K562 (cell line): ENCODE measurements around the gene ODAD4. TPM values are rescaled to one million over a fixed set of nuclear protein-coding genes. Genes with fewer than 3 reads are reported as not detected.

Source experiments
- ARID1B ChIP-seq: fragments of 450-650 bp; IDR thresholded peaks from 2 replicates; pipeline ENCODE4 v1.6.1; 2016; ENCODE audit warnings: antibody characterized with exemption, mild to moderate bottlenecking, inconsistent platforms
- CAMTA2 ChIP-seq: fragments of 250-450 bp; sonication (Bioruptor Pico); conservative IDR thresholded peaks from 2 replicates; pipeline ENCODE4 v1.5.1; 2022
- CC2D1A ChIP-seq: fragments of 450-650 bp; IDR thresholded peaks from 2 replicates; pipeline ENCODE4 v1.6.1; 2017; ENCODE audit warnings: mild to moderate bottlenecking
- CREB3 ChIP-seq: fragments of 450-650 bp; conservative IDR thresholded peaks from 2 replicates; pipeline ENCODE4 v1.6.1; 2016; ENCODE audit warnings: missing genetic modification characterization, low read depth, mild to moderate bottlenecking, missing compliant biosample characterization, moderate library complexity
- CREBBP ChIP-seq: IDR thresholded peaks from one replicate; pipeline ENCODE4 v1.6.1; 2012; ENCODE audit warnings: low read depth, mild to moderate bottlenecking, control low read depth, inconsistent platforms, low read length
- FOXA1 ChIP-seq: fragments of 450-650 bp; IDR thresholded peaks from 2 replicates; pipeline ENCODE4 v1.6.1; 2016; ENCODE audit warnings: mild to moderate bottlenecking, borderline replicate concordance
- FOXP4 ChIP-seq: sonication (generic); formaldehyde crosslinking; IDR thresholded peaks from 2 replicates; pipeline ENCODE4 v1.8.0; 2022; ENCODE audit warnings: mild to moderate bottlenecking, missing genetic modification reagents, borderline replicate concordance
- HDAC6 ChIP-seq: IDR thresholded peaks from 2 replicates; pipeline ENCODE4 v1.6.1; 2012; ENCODE audit warnings: low read depth, mild to moderate bottlenecking, control low read depth, inconsistent platforms, low read length, moderate library complexity
- HMGN3 ChIP-seq: IDR thresholded peaks from 2 replicates; pipeline ENCODE4 v1.6.1; 2011; ENCODE audit warnings: borderline replicate concordance, low read depth, mild to moderate bottlenecking, mixed read lengths, low read length; ENCODE audit not compliant: insufficient read length; ENCODE audit errors: extremely low read depth
- KLF6 ChIP-seq: fragments of 250-450 bp; sonication (Bioruptor Pico); IDR thresholded peaks from 2 replicates; pipeline ENCODE4 v1.4.0; 2020; ENCODE audit warnings: mild to moderate bottlenecking, moderate library complexity, borderline replicate concordance
- MAX ChIP-seq: sonication (generic); formaldehyde crosslinking; IDR thresholded peaks from 2 replicates; pipeline ENCODE4 v1.9.0; 2022; ENCODE audit warnings: mild to moderate bottlenecking, missing genetic modification reagents
- MNT ChIP-seq, 2 experiments: fragments of 450-650 bp; conservative IDR thresholded peaks; 2 replicates each; pipeline ENCODE4 v1.6.1; 2017; ENCODE audit warnings: mild to moderate bottlenecking in 2 of 2, moderate library complexity in 2 of 2
- NRF1 ChIP-seq, 2 experiments: fragments of 450-650 bp; IDR thresholded peaks in 1 of 2; conservative IDR thresholded peaks in 1 of 2; 2 replicates each; pipeline ENCODE4 v1.6.1; 2014; ENCODE audit warnings: mild to moderate bottlenecking in 2 of 2
- POU5F1 ChIP-seq: fragments of 150-350 bp; IDR thresholded peaks from 2 replicates; pipeline ENCODE4 v1.6.1; 2014; ENCODE audit warnings: borderline replicate concordance, low read length, low read depth, mild to moderate bottlenecking; ENCODE audit not compliant: partially characterized antibody
- RAD21 ChIP-seq, 2 experiments: fragments of 250-450 bp in 1 of 2; fragments of 450-650 bp in 1 of 2; sonication (Bioruptor Pico) in 1 of 2; formaldehyde crosslinking in 1 of 2; IDR thresholded peaks in 1 of 2; conservative IDR thresholded peaks in 1 of 2; 2 replicates each; pipeline versions ENCODE4 v1.4.0 to v1.8.0; 2020 to 2022; ENCODE audit warnings: mild to moderate bottlenecking in 2 of 2, moderate library complexity in 1 of 2
- RB1 ChIP-seq: fragments of 450-650 bp; IDR thresholded peaks from 2 replicates; pipeline ENCODE4 v1.6.1; 2017; ENCODE audit warnings: low read depth, mild to moderate bottlenecking
- SMC3 ChIP-seq: conservative IDR thresholded peaks from 2 replicates; pipeline ENCODE4 v1.6.1; 2011; ENCODE audit warnings: low read depth, low read length, improper control_type of control experiment; ENCODE audit not compliant: insufficient read depth
- STAG1 ChIP-seq: sonication (generic); formaldehyde crosslinking; IDR thresholded peaks from 2 replicates; pipeline ENCODE4 v1.5.0; 2020; ENCODE audit warnings: missing genetic modification reagents, borderline replicate concordance
- ZFP36 ChIP-seq: fragments of 150-350 bp; IDR thresholded peaks from 2 replicates; pipeline ENCODE4 v1.6.1; 2018; ENCODE audit warnings: low read length, low read depth; ENCODE audit not compliant: partially characterized antibody
- ZNF224 ChIP-seq: sonication (generic); formaldehyde crosslinking; IDR thresholded peaks from 2 replicates; pipeline ENCODE4 v1.8.0; 2022; ENCODE audit warnings: mild to moderate bottlenecking, missing genetic modification reagents
- ZNF324 ChIP-seq: fragments of 250-450 bp; sonication (Bioruptor Pico); IDR thresholded peaks from 2 replicates; pipeline ENCODE4 v1.4.0; 2020; ENCODE audit warnings: mild to moderate bottlenecking
- ZNF436 ChIP-seq: fragments of 250-450, 450-650 bp; sonication (Bioruptor Pico); formaldehyde crosslinking; IDR thresholded peaks from 2 replicates; pipeline ENCODE4 v1.7.0; 2020; ENCODE audit warnings: mild to moderate bottlenecking
- ZNF764 ChIP-seq: fragments of 250-450 bp; sonication (Bioruptor Pico); IDR thresholded peaks from 2 replicates; pipeline ENCODE4 v1.4.0; 2020; ENCODE audit warnings: low read depth, mild to moderate bottlenecking, moderate library complexity
- polyA plus RNA-seq, 8 experiments: library from polyadenylated mRNA; depleted of rRNA in 4 of 8; stranded (reverse) in 5 of 8; unstranded in 3 of 8; fragments of >200 nt; fragmentation: Nextera tagmentation in 2 of 8; fragmentation: Illumina TruSeq in 1 of 8; extraction: Ambion mirVana in 2 of 8; extraction: Trizol in 1 of 8; gene quantifications; 2 replicates each; pipeline versions ENCODE4 v1.2.1 to v1.2.3, GENCODE V29; 2011 to 2014; ENCODE audit warnings: inconsistent platforms in 1 of 8, missing spikeins in 1 of 8
- total RNA-seq, 7 experiments: library from RNA; depleted of rRNA in 6 of 7; stranded (reverse); fragments of >200 nt in 6 of 7; fragmentation: Illumina TruSeq in 2 of 7; extraction: Trizol in 2 of 7; gene quantifications; 2 replicates each; pipeline versions ENCODE4 v1.2.1 to v1.2.3, GENCODE V29; 2011 to 2021; ENCODE audit warnings: low replicate concordance in 1 of 7

ODAD4 gene
- total and polyA plus RNA-seq, 9 of the 15 experiments (the other 6 are each of a cell fraction or from before 2014, with no cell fraction given): 0.09 to 0.98 (median 0.51) TPM

GRCh38 chr17:41962768-41963434 is 32.5 kb downstream of the ODAD4 start (continued):
- TF ChIP-seq MAX (CRISPR knock-in tag) (no peak), ZNF764 (CRISPR knock-in tag) (no peak), STAG1 (peak; percentile 82; the same call in 1 of the 2 replicates), ARID1B (no peak), SMC3 (peak; percentile 83), RAD21 (CRISPR knock-in tag; conservative IDR thresholded peaks at IDR 0.05 in 1 of 2, IDR thresholded peaks at IDR 0.05 in 1 of 2) (peak; percentile 85 to 94), CREB3 (no peak), FOXA1 (no peak), RB1 (0 out of 2 replicates have a peak, but pooled peaks have one; percentile 30), CAMTA2 (CRISPR knock-in tag) (no peak), ZNF224 (CRISPR knock-in tag) (no peak), ZNF324 (CRISPR knock-in tag) (no peak), CREBBP (no peak), ZFP36 (no peak), ZNF436 (CRISPR knock-in tag) (no peak), HDAC6 (no peak), MNT (conservative IDR thresholded peaks at IDR 0.05) (0 out of 4 replicates have a peak, but pooled peaks of 1 of the 2 experiments have one; percentile 24), KLF6 (CRISPR knock-in tag) (no peak), POU5F1 (no peak), FOXP4 (no peak), CC2D1A (peak; percentile 76), NRF1 (conservative IDR thresholded peaks at IDR 0.05 in 1 of 2, IDR thresholded peaks at IDR 0.05 in 1 of 2) (no peak), HMGN3 (no peak)
